GM19372 (cell line): ENCODE results near the gene SELENOS.

Source experiments
- ATAC-seq: cut with Tn5 transposase; IDR thresholded peaks from one replicate; pipeline ENCODE4 v1.9.1; 2021; ENCODE audit warnings: mild to moderate bottlenecking, low read depth, moderate library complexity; ENCODE audit not compliant: unreplicated experiment

Gene SELENOS, protein sequence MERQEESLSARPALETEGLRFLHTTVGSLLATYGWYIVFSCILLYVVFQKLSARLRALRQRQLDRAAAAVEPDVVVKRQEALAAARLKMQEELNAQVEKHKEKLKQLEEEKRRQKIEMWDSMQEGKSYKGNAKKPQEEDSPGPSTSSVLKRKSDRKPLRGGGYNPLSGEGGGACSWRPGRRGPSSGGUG

DNA sequence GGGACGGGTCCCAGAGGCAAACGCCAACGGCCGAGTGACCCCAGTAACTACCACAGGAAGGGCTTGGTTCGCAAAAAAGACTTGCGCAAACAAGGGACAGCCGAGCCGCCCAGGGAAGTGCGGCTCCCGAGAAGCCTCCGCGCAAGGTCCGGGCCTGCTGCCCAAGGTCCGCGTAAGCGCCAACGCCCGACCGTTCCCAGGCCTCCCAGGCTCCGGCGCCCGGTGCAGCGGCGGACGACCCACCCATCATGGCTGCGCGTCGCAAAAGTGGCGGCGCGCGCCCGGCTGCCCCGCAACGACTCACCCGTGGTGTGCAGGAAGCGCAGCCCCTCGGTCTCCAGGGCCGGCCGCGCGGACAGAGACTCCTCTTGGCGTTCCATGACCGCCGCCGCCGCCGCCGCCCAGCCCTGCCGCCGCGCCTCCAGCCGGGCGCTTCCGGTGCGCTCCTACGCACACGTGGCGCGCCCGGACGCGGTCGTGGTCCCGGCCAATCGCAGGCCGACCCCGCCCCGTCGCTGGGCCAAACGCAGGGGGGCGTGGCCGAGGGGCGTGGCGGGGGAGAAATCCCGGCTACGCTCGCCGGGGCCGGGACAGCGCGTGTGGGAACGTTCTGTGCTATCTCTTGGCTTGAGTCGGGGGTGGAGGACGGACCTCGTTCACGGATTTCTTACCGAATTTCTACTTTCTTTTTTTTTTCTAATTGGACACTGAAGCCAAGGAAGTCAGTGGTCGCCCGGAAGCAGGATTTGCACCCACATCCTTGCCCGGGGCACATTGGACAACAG lies at the start of gene SELENOS:
SELENOS (minus strand) TSS at position 448 of the 785 bp plus-strand sequence; CDS start at position 380, 68 bp downstream.
- ATAC-seq, result peak; percentile 90

DNA sequence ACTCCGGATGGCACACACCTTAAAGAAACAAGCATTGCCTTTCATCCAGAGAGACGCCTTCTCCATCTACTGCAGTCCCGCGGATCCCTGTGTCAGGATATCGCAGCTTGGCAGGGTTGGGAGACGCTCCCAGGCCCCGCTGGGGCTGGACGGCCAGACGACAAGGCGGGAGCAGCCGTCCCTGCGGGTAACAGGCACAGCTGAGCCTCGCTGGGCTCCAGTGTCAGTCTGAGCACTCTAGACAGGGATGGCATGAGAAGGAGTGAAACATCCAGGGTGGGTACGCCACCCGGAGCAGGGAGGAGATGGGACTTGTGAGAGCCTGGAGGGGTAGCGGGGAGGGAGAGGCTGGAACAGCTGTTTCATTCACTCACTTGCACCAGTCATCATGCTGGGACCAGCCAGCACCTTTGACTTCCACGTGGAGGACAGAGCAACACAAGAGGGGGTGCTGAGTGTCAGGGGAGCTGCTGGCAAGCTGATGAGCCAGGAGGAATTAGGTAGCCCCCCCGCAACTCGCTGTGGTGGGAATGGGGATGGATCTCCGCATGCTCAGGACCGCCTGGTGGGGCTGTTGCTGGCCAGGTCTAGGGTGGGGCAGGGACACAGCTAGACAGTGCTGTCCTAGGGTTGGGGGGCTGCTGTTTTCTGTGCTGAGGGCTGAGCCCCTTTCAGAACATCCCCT lies 49.3 kb upstream of the SELENOS start:
- no peak for ATAC-seq

DNA sequence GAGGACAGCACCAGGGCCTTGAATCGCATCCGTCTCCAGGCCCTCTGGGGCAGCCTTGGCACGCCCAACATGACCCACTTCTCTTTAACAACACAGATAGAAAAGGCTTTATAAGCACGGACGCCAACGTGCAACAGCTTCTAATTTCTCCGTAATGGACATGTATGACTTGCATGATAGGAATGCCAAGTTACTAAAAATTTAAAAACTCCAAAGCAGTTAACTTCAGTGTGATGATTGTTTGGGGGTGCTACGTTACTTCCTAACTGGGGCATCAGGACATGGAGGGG lies 48.7 kb upstream of the SELENOS start:
- no peak for ATAC-seq

DNA sequence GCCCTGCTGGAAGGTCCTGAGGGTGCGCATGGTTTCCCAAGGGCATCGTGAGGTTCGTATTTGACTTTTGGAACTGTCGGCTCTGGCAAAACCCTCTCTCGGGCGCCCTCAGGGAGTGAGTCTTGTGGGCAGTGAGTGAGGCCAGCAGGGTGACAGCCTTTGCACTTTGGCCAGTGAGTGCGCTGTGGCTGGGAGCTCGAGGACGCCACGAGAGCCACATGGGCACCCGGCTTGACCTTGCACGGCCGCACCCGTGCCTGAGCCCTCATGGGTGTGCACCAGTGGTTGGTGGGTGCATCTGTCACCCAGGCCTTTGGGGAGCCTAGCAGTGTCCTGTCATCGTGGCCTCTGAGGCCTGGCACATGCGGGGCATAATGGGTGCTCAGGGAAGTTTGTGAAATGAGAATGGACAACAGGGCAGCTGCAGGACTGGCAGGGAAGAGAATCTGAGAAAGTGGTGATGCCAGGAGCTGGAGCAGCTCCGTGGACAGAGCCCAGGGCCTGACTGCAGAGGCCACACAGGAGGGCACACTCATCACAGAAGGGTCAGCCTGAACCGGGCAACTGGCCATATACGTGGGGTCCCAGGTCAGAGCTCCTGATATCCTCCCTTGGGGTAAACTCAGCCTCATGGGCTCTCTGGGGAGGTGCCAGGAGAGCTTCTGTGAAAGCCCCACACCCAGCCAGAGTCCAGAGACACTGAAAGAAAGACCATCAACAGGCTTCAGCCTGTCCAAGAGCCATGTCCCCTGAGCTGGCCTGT lies 48.2 kb upstream of the SELENOS start:
- no peak for ATAC-seq

DNA sequence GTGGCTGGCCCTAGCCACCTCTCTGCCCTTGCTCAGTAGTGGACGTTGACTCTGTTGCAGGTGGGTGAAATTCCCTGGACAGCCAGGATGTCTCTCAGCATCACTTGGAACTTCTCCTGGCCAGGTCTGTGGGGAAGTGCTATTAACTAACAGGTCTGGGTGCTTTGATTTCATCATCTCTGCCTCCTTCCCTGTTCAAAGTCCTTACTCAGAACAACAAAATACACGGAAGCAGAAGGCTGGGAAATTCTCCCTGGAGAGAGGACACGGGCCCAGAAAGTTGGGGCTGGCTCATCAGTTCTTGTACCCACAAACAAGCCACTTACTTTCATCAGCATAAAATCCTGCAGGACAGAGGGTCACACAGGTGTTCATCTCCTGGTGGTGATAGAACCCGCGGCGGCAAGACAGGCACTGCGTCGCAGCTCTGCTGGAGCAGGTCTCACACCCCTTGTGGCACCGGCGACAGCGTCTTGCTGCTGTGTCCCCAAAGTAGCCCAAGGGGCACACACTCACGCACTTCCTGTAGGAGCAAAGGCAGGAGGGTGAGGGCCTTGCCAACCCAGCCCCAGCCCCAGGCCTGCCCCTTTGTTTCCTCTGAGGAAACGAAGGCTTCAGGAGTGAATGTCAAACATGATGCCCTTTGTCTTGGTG lies 47.4 kb upstream of the SELENOS start:
- no peak for ATAC-seq

DNA sequence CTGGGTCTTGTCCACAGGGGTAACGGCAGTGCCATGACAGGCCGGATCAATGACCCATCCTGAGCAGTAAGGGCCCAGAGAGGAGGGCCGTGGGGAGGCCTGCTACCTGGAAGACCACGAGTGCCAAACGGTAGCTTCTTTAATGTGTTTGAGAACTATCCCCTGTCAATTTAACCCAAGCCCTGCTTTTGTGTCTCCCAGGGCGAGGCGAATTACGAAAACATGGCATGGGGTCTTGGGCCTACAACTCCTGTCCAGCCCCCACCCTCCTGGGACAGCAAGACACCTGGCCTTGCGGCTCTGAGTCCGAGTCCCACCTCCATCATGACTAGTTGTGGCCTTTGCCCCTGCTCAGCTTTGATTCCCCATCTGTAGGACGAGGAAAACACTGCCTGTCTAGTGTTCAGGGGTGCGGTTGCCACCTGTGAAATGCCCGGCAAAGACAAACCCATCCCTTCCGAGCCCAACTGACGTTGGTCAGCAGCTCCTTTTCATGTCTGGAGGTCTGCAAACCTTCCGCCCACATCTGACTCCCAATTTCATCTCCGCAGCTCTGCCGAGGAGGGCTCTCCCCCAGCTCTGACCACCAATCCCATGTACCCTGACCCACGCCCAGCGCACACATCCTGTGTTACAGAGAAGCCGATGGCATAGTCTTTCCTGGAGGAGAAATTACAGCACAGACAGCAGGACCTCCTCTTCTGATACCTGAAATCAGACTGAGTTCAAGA lies 46.7 kb upstream of the SELENOS start:
- ATAC-seq, result no peak

DNA sequence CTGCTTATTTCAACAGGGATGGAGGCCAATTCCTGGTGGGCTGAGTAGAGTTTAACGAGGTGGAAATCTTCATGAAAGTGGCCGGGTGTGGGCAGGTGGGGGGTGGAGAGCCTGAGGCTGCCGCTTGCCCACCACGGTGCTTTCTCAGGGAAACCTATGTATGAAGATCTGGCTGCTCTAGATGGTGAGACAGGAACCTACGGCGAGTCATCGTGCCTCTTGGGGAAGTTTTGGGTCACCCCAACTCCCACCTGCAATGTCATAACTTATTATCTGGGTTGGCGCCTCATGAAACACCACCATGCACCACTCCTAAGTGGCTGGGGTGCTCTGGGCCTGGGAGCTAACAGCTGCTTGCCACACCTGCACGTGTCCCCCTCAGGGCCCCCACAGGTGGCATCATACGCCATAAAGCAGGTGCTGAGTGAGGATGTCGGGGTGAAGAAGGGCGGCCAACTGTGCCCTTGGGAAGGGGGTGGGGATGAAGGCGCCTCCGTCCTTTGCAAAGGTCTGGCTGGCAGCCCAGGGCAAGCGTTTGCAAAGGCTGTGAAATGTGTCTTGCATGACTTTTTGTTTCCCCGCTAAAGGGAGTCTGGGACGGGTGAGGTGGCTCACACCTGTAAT lies 45.7 kb upstream of the SELENOS start:
- no peak for ATAC-seq

DNA sequence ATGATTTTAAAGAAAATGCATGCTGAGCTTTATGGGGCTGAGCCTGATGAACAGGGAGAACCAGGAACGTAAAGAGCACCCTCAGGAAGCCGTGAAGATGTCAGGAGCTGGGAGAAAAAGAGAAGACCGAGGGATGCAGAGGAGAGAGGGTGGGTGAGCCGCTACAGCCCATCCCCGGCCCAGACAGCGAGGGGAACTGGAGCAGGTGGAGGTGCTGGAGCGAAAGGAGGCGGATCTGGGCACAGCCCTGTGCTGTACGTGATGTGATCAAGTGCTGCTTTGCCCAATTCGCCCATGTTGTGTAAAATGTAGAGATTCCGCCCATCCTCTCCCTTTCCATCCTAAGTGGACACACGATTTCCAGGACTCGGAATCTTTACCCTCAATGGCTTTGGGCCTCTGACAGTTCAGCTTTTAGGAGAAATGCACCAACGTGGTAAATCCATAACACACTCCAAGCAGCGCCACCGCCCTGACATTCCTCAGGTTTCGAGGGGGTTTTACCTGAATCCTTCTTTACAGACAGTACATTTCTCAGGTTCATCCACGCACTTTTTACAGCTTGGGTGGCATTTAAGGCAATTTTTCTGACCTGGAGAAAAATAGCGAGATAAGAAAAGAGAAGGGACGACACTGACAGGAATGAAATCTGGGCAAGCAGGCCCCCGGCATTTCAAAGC lies 44.9 kb upstream of the SELENOS start:
- no peak for ATAC-seq

DNA sequence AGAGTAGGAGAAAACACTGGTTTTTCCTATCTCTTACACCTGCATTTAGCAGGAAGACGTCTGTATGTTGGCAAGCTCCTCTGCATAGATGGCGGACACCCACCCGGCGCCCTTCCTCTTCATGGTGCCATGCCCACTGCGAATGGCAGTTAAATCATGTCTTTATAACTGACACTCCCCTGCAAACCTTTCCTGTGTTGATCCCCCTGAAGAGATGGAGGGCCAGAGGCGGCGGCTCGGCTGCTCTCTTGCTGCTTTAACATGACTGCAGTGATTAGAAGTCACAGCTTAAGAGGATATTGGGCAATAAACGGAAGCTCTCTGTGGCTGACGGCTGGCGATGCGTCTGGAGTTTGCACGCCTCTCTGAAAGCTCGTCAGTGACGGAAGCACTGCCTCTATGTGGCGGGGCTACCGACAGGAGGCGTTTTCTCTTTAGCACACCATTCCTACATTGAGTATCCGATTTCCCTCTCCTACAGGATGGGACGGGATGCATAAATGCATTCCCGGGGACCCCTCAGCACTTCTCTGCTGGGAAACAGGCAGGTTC lies 43.3 kb upstream of the SELENOS start:
- ATAC-seq, result no peak

DNA sequence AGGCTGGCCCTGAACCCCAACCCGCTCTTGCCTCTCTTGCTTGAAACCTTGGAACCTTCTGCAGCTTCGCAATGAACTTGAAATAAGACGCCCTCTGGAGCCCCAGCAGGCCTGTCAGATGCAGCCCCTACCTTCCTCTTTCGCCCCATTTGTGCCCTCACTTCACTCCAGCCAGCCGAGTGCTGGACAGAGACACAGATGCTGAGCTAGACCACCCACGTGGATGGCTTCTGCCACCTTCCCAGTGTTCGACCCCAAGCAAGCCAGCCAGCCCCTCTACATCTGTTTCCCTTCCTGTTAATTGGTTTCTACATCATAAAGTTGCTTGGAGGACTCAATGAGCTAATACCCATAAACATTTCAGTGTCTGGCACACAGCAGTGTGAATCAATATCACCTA lies 41.6 kb upstream of the SELENOS start:
- no peak for ATAC-seq

DNA sequence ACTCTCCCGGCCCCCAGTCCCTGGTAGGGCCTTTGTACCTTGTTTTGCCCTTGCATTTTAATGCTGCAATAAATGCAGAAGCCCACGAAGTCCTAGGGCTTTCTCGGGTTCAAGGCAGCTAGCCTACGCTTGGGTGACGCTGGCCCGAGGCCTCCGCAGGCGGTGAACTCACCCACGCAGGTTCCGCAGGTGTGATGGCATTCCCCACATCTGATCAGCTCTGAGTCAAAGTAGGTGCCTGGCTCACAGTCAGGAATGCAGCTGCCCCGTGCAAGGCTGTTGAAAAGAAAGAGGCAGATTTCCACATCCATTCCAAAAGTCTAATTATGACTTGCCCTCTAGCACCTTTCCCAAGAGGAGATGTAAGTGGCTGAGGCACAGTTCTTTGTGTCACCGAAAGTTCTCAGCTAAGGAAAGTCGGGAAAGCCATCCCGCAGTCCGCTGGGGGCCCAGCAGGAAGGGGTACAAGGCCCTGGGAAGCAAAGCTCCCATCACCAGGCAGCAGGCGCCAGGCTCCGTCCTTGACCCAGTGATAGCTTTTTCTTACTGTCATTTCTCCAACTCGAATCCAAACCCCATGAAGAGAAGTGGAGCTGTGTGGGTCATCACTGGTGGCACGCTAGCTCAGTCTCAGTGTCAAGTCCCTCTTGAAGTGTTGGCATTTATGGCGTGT lies 41.0 kb upstream of the SELENOS start:
- ATAC-seq, result no peak

DNA sequence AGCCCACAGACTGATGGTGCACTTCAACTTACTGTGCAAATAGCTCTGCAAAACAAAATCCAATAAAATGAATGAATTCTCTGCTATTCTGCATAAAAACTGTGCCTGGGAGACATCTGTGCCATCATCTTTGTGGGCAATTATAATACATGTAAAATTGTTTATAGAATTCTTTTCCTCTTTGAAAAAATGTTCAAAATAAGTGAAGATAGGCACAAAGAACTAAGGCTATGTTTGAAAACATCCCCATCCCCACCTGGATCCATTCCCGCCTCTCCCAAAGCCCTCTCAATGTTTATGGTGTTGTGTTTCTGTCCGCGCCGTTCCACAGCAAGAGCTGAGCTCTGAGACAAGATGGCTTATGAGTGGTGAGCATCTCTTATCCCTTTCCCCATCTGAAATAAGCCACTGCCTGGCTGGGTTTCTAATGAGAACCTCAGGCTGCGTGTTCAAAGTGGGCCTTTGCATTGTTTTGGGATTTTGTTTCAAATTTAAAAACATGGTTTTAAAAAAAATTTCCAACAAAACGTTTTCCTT lies 40.1 kb upstream of the SELENOS start:
- ATAC-seq, result no peak

DNA sequence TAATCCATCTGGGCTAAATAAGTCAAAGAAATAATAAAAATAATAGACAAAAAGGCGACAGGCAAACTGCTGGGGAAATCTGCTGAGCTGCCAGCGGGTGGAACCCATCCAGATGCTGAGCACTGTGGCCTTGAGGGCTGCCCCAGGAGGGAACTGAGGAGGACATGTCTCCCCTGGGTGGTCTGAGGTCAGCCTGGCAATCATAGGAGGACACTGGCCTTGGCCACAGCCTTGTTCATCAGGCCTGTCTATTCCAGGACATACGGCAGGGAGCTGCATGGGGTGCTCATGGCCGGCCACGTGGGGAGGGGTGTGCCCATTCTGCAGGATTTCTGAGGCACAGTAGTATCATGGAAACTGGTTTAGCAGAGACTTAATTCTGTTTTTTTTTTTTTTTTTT lies 39.2 kb upstream of the SELENOS start:
- no peak for ATAC-seq

DNA sequence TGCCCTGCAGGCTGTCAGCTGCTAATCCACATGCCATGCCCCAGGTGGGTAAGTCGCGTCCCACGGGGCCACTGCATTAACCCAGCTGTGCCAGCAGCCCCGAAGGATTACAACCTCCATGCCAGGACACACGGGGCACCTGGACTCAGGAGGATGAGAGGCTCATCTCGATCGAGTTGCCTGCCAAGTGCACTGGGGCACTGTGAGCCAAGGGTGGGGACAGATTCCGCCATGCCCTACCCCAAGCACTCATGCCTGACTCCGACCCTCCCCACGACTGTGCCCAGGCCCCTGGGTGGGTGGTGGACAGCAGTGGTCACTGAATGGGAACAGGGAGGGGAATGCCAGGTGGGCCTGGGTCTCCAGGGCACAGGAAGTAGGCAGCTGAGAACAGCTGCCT lies 38.5 kb upstream of the SELENOS start:
- no peak for ATAC-seq

DNA sequence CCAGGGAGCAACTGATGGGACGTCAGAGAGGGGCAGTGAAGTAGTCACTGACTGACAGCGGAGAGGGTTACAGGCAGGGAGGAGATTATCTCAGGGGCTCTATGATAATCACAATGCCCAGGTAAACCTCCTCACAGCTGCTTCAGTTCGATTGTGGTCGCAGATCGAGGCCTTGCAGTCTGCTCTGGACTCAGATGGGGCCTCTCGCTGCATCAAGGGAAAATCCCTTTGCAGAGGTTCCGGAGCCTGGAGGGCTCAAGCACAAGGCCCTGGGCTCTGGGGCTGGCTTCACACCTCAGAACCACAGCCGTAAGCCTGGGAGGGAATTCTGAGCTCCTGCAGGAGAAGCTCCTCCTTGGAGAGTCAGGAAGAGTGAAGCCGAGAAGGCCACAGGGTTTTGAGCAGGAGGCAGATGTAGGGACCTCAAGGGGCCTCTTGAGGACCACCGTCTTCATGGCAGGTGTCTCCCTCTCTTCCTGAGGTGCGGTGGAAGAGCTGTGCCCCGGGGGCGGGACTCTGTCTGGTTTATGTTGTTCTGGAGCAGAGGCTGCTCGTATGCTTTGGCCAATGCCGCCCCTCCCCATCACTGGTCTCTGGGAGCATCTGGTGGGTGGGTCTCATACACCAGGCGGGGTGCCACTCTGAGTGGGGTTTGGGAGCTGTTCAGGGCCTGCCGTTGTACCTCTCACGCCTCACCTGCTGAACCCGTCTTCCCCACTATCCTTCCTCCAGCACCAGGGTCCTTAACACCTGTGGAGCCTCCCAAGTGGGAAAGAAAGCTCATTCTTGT lies 37.2 kb upstream of the SELENOS start:
- no peak for ATAC-seq

DNA sequence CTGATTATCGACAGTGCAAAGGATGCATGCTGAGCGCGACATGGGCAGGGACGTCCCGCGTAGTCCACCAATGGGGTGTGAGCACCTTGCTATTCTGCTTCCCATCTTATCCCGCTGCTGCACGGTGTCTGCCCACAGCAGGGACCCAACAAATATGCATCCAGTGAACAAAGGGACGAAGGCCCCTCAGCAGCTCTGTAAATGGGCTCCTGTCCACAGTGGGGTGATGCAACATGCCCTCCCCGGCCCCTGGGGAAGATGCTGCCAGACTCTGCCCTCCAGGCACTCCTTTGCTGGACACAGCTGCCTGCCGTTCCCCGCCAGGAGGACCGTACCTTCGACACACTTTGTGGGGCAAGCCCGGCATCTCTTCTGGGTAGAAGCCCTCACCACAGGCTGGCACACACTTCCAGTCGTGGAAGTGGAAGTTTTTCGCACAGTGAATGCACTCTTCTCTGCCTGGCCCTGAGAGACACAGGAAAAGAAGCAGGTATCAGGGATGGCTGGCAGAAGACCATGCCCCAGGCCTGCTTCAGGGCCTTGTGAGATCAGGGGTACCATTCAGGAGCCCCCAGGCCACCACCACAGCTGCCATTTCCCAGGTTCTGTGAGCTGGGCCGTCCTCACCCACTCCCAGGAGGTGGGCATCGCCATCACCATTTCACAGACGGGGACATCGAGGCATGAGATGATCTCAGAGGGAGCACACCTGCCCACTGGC lies 35.9 kb upstream of the SELENOS start:
- no peak for ATAC-seq

DNA sequence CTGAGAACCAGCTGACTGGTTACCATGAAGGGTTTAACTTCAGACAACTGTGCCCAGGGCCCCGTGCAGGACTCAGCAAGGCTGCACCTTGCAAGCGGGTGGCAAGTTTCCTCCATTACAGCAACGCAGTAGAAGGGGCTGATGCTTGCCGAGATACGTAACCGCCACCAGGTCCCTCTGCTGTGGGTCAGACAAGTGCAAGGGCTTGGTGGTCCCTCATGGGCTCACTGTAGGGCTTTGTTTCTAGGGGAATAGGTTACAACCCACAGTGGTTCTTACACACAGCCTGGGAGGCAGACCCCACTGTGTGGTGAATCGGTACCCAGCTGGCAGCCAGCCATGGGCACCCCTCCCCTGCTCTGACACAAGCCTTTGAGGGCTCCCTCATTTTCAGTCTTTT lies 33.2 kb upstream of the SELENOS start:
- ATAC-seq, result no peak
